Effector memory CD8-positive, alpha-beta T cell (primary cell): ENCODE results near the gene TMA7.
A peak's percentile ranks its signal among the peaks of the same experiment; 100 is the strongest.
"Not testable (repeated sequence)": the region's sequence is repeated elsewhere in the genome, so short reads cannot be mapped to it uniquely, and the experiment has no call there.

Experiments used
- ATAC-seq: fragments of 150-1000 bp; cut with Tn5 transposase; replicated peaks from 2 replicates; pipeline ENCODE4 v1.10.0; 2021; ENCODE audit warnings: mild to moderate bottlenecking, moderate library complexity
- DNase-seq, 3 experiments: peaks; one replicate each; pipeline ENCODE4 v3.0.0; 2021
- H3K27ac Mint-ChIP-seq, 2 donors: one replicate each; pipeline ENCODE4 v1.8.0; 2022; ENCODE audit warnings: mild to moderate bottlenecking in 2 of 2, mixed read lengths in 2 of 2, moderate library complexity in 2 of 2
- H3K27me3 Mint-ChIP-seq, 2 donors: one replicate each; pipeline ENCODE4 v1.8.0; 2022; ENCODE audit warnings: mixed read lengths in 2 of 2
- H3K36me3 Mint-ChIP-seq: one replicate; pipeline ENCODE4 v1.8.0; 2022; ENCODE audit warnings: mild to moderate bottlenecking, moderate library complexity, mixed read lengths; ENCODE audit not compliant: insufficient read depth
- H3K4me1 Mint-ChIP-seq, 2 donors: one replicate each; pipeline ENCODE4 v1.8.0; 2022; ENCODE audit warnings: low read depth in 2 of 2, mixed read lengths in 2 of 2
- H3K4me3 Mint-ChIP-seq, 2 donors: one replicate each; pipeline ENCODE4 v1.8.0; 2022; ENCODE audit warnings: mild to moderate bottlenecking in 2 of 2, mixed read lengths in 2 of 2, moderate library complexity in 2 of 2
- H3K9me3 Mint-ChIP-seq, 2 donors: one replicate each; pipeline ENCODE4 v1.8.0; 2022; ENCODE audit warnings: mixed read lengths in 2 of 2

TMA7 gene

GRCh38 chr3:48466386-48467109 lies 26.5 kb downstream of the TMA7 start:
- peak; percentile 64 for ATAC-seq
- Mint-ChIP-seq H3K4me3 (peak overlapping the region; percentile 91 to 93), H3K27ac (peak overlapping the region; percentile 98 to 99), H3K4me1 (peaks cover 40 to 47% of the 10 kb centered on the region in 2 donors), H3K9me3 (no peaks in the 10 kb centered on the region), H3K36me3 (peaks cover 48% of the 10 kb centered on the region), H3K27me3 (no peaks in the 10 kb centered on the region)
- peak; percentile 26 to 42 (median 36) for DNase-seq

GRCh38 chr3:48467110-48467454 lies 27.0 kb downstream of the TMA7 start:
- no peak for ATAC-seq
- H3K27ac Mint-ChIP-seq = peak overlapping the region; percentile 98 to 99
- peak overlapping the region; percentile 91 to 93 for H3K4me3 Mint-ChIP-seq
- peaks cover 47% of the 10 kb centered on the region for H3K36me3 Mint-ChIP-seq
- H3K4me1 Mint-ChIP-seq = peaks cover 40 to 47% of the 10 kb centered on the region in 2 donors
- no peaks in the 10 kb centered on the region for H3K27me3 Mint-ChIP-seq
- no peaks in the 10 kb centered on the region for H3K9me3 Mint-ChIP-seq
- no peak for DNase-seq

GRCh38 chr3:48467473-48468267 lies 27.6 kb downstream of the TMA7 start:
- Mint-ChIP-seq H3K4me3 (peak overlapping the region; percentile 91 to 93), H3K27ac (peak overlapping the region; percentile 98 to 99), H3K4me1 (peaks cover 40 to 48% of the 10 kb centered on the region in 2 donors), H3K36me3 (peaks cover 51% of the 10 kb centered on the region), H3K27me3 (no peaks in the 10 kb centered on the region), H3K9me3 (no peaks in the 10 kb centered on the region)
- ATAC-seq (no peak), DNase-seq (no peak)

- H3K9me3 Mint-ChIP-seq = no peaks in the 10 kb centered on the region
- H3K4me3 Mint-ChIP-seq = peak overlapping the region; percentile 91 to 93
- DNase-seq = no peak
- peak overlapping the region; percentile 98 to 99 for H3K27ac Mint-ChIP-seq
- no peak for ATAC-seq
- H3K36me3 Mint-ChIP-seq = peaks cover 57% of the 10 kb centered on the region
- peaks cover 47 to 53% of the 10 kb centered on the region in 2 donors for H3K4me1 Mint-ChIP-seq
- H3K27me3 Mint-ChIP-seq = no peaks in the 10 kb centered on the region
These were observed 28.3 kb downstream of the TMA7 start for GRCh38 chr3:48468329-48468731.

- Mint-ChIP-seq H3K4me3 (peak overlapping the region; percentile 77 to 86), H3K4me1 (peaks cover 51 to 57% of the 10 kb centered on the region in 2 donors), H3K36me3 (peaks cover 55% of the 10 kb centered on the region), H3K27ac (peak overlapping the region; percentile 98 to 99), H3K9me3 (no peaks in the 10 kb centered on the region), H3K27me3 (no peaks in the 10 kb centered on the region)
- ATAC-seq (no peak), DNase-seq (no peak)
These were observed 29.2 kb downstream of the TMA7 start for GRCh38 chr3:48469046-48469915.

- H3K27me3 Mint-ChIP-seq = no peaks in the 10 kb centered on the region
- H3K27ac Mint-ChIP-seq = peak overlapping the region; percentile 93 to 98
- no peaks in the 10 kb centered on the region for H3K9me3 Mint-ChIP-seq
- peak overlapping the region; percentile 77 to 86 for H3K4me3 Mint-ChIP-seq
- peaks cover 55% of the 10 kb centered on the region for H3K36me3 Mint-ChIP-seq
- ATAC-seq (no peak), DNase-seq (no peak)
- H3K4me1 Mint-ChIP-seq = peaks cover 59 to 63% of the 10 kb centered on the region in 2 donors
These were observed 30.2 kb downstream of the TMA7 start for GRCh38 chr3:48470286-48470685.

DNA sequence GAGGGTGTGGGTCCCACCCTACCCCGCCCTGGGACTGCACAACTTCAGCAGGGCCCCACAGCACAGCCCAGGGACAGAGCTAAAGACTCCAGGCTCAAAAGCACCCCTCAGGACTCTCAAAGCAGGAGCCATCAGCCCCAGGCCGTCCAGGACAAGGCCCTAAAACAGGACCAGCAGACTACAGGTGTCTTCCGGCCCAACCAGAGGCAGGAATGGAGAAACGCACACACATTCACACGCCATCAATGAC lies 32.5 kb downstream of the TMA7 start:
- peak overlapping the region; percentile 86 to 94 for H3K4me3 Mint-ChIP-seq
- ATAC-seq (no peak), DNase-seq (no peak)
- peaks cover 44% of the 10 kb centered on the region for H3K36me3 Mint-ChIP-seq
- H3K27me3 Mint-ChIP-seq = no peaks in the 10 kb centered on the region
- peaks cover 44 to 46% of the 10 kb centered on the region in 2 donors for H3K4me1 Mint-ChIP-seq
- H3K9me3 Mint-ChIP-seq = no peaks in the 10 kb centered on the region
- peak overlapping the region; percentile 98 to 100 for H3K27ac Mint-ChIP-seq

GRCh38 chr3:48472923-48473616 lies 33.0 kb downstream of the TMA7 start:
- DNase-seq = peak; percentile 91 to 93 (median 91)
- Mint-ChIP-seq H3K27ac (peak overlapping the region; percentile 98 to 100), H3K36me3 (peaks cover 45% of the 10 kb centered on the region), H3K4me3 (peak overlapping the region; percentile 86 to 94), H3K4me1 (peaks cover 44 to 46% of the 10 kb centered on the region in 2 donors), H3K27me3 (no peaks in the 10 kb centered on the region), H3K9me3 (no peaks in the 10 kb centered on the region)
- peak; percentile 89 for ATAC-seq

GRCh38 chr3:48473617-48473952 lies 33.5 kb downstream of the TMA7 start:
- no peaks in the 10 kb centered on the region for H3K9me3 Mint-ChIP-seq
- H3K27me3 Mint-ChIP-seq = no peaks in the 10 kb centered on the region
- ATAC-seq (no peak), DNase-seq (no peak)
- peak overlapping the region; percentile 98 to 100 for H3K27ac Mint-ChIP-seq
- peaks cover 44% of the 10 kb centered on the region for H3K36me3 Mint-ChIP-seq
- peak overlapping the region; percentile 86 to 94 for H3K4me3 Mint-ChIP-seq
- H3K4me1 Mint-ChIP-seq = peaks cover 46 to 47% of the 10 kb centered on the region in 2 donors

GRCh38 chr3:48474031-48474430 lies 34.0 kb downstream of the TMA7 start:
- H3K27me3 Mint-ChIP-seq, ATAC-seq, H3K9me3 Mint-ChIP-seq, DNase-seq, H3K4me3 Mint-ChIP-seq: not testable (repeated sequence)
- Mint-ChIP-seq H3K27ac (peak overlapping the region; percentile 98 to 100), H3K36me3 (peaks cover 43% of the 10 kb centered on the region), H3K4me1 (peaks cover 46 to 49% of the 10 kb centered on the region in 2 donors)

DNA sequence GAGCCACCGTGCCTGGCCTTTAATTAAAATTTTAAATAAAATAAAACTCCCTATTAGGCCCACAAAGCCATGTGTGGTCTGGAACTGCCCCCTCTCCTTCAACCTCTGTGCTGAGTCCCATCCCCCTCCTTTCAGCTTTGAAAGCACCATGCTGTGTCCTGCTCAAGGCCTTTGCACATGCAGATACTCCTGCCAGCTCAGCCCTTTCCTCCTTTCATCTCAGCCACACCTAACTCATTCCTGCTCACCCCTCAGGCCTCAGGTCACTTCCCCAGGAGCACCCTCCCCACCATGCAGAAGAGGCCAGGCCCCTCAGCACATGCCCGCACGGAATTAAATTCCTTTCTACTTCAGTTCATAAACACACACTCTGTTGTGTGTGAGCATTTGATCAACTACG lies 34.6 kb downstream of the TMA7 start:
- peak overlapping the region; percentile 4 to 10 for H3K4me3 Mint-ChIP-seq
- no peaks in the 10 kb centered on the region for H3K9me3 Mint-ChIP-seq
- H3K4me1 Mint-ChIP-seq = peaks cover 45 to 49% of the 10 kb centered on the region in 2 donors
- H3K36me3 Mint-ChIP-seq = peaks cover 44% of the 10 kb centered on the region
- H3K27ac Mint-ChIP-seq = peak overlapping the region in 1 of 2 donors; percentile 88
- H3K27me3 Mint-ChIP-seq = no peaks in the 10 kb centered on the region
- ATAC-seq = no peak
- no peak for DNase-seq

DNA sequence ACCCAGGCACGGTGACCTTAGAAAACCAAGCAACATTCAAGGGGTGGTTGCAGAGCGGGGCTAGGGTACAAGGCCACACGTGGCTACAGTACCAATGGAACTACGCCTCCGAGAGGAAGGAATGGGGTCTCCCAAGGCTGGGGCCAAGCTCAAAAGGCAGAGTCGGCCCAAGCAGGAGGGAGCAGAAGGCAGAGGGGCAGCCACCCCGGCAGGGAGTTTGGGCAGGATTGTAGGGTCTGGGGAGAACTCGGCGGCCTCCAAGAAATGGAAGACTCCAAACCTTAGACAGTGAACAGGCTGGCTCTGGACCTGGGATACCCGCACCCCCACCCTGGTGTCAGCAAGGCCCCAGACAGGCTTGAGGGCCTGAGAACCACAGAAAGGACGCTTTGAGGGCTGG lies 35.1 kb downstream of the TMA7 start:
- DNase-seq = no peak
- ATAC-seq = no peak
- peaks cover 43 to 46% of the 10 kb centered on the region in 2 donors for H3K4me1 Mint-ChIP-seq
- H3K36me3 Mint-ChIP-seq = peaks cover 45% of the 10 kb centered on the region
- H3K27ac Mint-ChIP-seq = peak overlapping the region in 1 of 2 donors; percentile 88
- no peaks in the 10 kb centered on the region for H3K27me3 Mint-ChIP-seq
- H3K9me3 Mint-ChIP-seq = no peaks in the 10 kb centered on the region
- peak overlapping the region; percentile 4 to 10 for H3K4me3 Mint-ChIP-seq
